IMR-90 (cell line): Measurements from ENCODE around the gene SDF2L1. TPM values are rescaled to one million over a fixed set of nuclear protein-coding genes. Genes with fewer than 3 reads are reported as not detected.

Experiments used
- ATAC-seq: fragments of 200-7000 bp; cut with Tn5 transposase; 2 replicates; pipeline ENCODE4 v1.9.1; 2020; ENCODE audit warnings: low read depth, mild to moderate bottlenecking, moderate library complexity
- BruUV-seq: library from RNA; stranded (reverse); fragments of 400-500 nt; replicated peaks from 2 replicates; lab custom pipeline; 2021; lab: Mats Ljungman, UMichigan
- CTCF ChIA-PET: fragments of 300-600 bp; formaldehyde crosslinking; extraction: SDS; loops from one replicate; lab custom pipeline; 2021; ENCODE audit warnings: antibody characterized with exemption; lab: Yijun Ruan, JAX
- POLR2A ChIA-PET: fragments of 300-600 bp; sonication (Branson Sonifier 250); formaldehyde crosslinking; loops from one replicate; lab custom pipeline; 2022; ENCODE audit warnings: antibody characterized with exemption; ENCODE audit not compliant: unreplicated experiment; lab: Charles Lee
- DNase-seq: peaks from one replicate; pipeline ENCODE4 v3.0.0; 2013
- H2AFZ ChIP-seq: replicated peaks from 2 replicates; pipeline ENCODE3; 2013; ENCODE audit warnings: low read length, mild to moderate bottlenecking; ENCODE audit not compliant: poor library complexity
- H2AK5ac ChIP-seq: 2 replicates; pipeline ENCODE4 v1.6.1; 2013; ENCODE audit warnings: low read depth, low read length, inconsistent platforms
- H2AK9ac ChIP-seq: replicated peaks from 2 replicates; pipeline ENCODE3; 2013; ENCODE audit warnings: mild to moderate bottlenecking, low read depth, low read length, moderate library complexity; ENCODE audit not compliant: poor library complexity
- H2BK120ac ChIP-seq: 2 replicates; pipeline ENCODE4 v1.6.1; 2013; ENCODE audit warnings: low read depth, low read length, inconsistent platforms
- H2BK15ac ChIP-seq: 3 replicates; pipeline ENCODE4 v1.6.1; 2013; ENCODE audit warnings: low read depth, low read length, inconsistent platforms
- H2BK20ac ChIP-seq: 2 replicates; pipeline ENCODE4 v1.6.1; 2013; ENCODE audit warnings: low read depth, mild to moderate bottlenecking, inconsistent platforms, low read length, moderate library complexity
- H2BK5ac ChIP-seq: 2 replicates; pipeline ENCODE4 v1.6.1; 2013; ENCODE audit warnings: mild to moderate bottlenecking, low read depth, low read length, inconsistent platforms; ENCODE audit not compliant: poor library complexity, severe bottlenecking
- H3K14ac ChIP-seq: replicated peaks from 2 replicates; pipeline ENCODE4 v1.6.1; 2013; ENCODE audit warnings: low read depth, low read length, inconsistent platforms
- H3K18ac ChIP-seq: 2 replicates; pipeline ENCODE4 v1.6.1; 2013; ENCODE audit warnings: low read depth, low read length, control low read depth
- H3K23ac ChIP-seq: 2 replicates; pipeline ENCODE4 v1.6.1; 2013; ENCODE audit warnings: low read depth, low read length, inconsistent platforms
- H3K27ac ChIP-seq: 2 replicates; pipeline ENCODE4 v1.5.1; 2013; ENCODE audit warnings: mild to moderate bottlenecking, control low read depth, low read length; ENCODE audit not compliant: insufficient read depth
- H3K27me3 ChIP-seq: 2 replicates; pipeline ENCODE4 v1.6.1; 2013; ENCODE audit warnings: low read length; ENCODE audit not compliant: control insufficient read depth, insufficient read depth
- H3K36me3 ChIP-seq: 2 replicates; pipeline ENCODE4 v1.6.1; 2013; ENCODE audit warnings: low read length, mixed read lengths; ENCODE audit not compliant: control insufficient read depth, insufficient read depth
- H3K4ac ChIP-seq: 2 replicates; pipeline ENCODE4 v1.6.1; 2013; ENCODE audit warnings: low read depth, low read length, inconsistent platforms
- H3K4me1 ChIP-seq: 2 replicates; pipeline ENCODE4 v1.6.1; 2013; ENCODE audit warnings: low read length, mixed read lengths; ENCODE audit not compliant: control insufficient read depth, insufficient read depth
- H3K4me2 ChIP-seq: 2 replicates; pipeline ENCODE4 v1.6.1; 2013; ENCODE audit warnings: low read depth, mild to moderate bottlenecking, control low read depth, low read length, moderate library complexity
- H3K4me3 ChIP-seq: 2 replicates; pipeline ENCODE4 v1.5.1; 2013; ENCODE audit warnings: low read depth, mild to moderate bottlenecking, control low read depth, low read length, moderate library complexity; ENCODE audit not compliant: insufficient read depth
- H3K56ac ChIP-seq: 2 replicates; pipeline ENCODE4 v1.6.1; 2013; ENCODE audit warnings: low read length, inconsistent platforms; ENCODE audit not compliant: insufficient read depth; ENCODE audit errors: extremely low read depth
- H3K79me1 ChIP-seq, 2 experiments: 2 replicates each; pipeline ENCODE4 v1.6.1; 2013; ENCODE audit warnings: low read length in 2 of 2, inconsistent platforms in 1 of 2, low read depth in 1 of 2
- H3K9ac ChIP-seq: 2 replicates; pipeline ENCODE4 v1.6.1; 2013; ENCODE audit warnings: low read depth, low read length, control low read depth
- H3K9me1 ChIP-seq: 2 replicates; pipeline ENCODE4 v1.6.1; 2013; ENCODE audit warnings: low read length, inconsistent platforms; ENCODE audit not compliant: insufficient read depth
- H3K9me3 ChIP-seq: 2 replicates; pipeline ENCODE4 v1.6.1; 2013; ENCODE audit warnings: low read length; ENCODE audit not compliant: control insufficient read depth, insufficient read depth
- H4K20me1 ChIP-seq: 2 replicates; pipeline ENCODE4 v1.6.1; 2013; ENCODE audit warnings: low read length, inconsistent platforms; ENCODE audit not compliant: insufficient read depth
- H4K5ac ChIP-seq: 2 replicates; pipeline ENCODE4 v1.6.1; 2013; ENCODE audit warnings: mild to moderate bottlenecking, low read depth, low read length, control low read depth
- H4K8ac ChIP-seq, 2 experiments: 2 replicates each; pipeline ENCODE4 v1.6.1; 2013; ENCODE audit warnings: low read depth in 2 of 2, low read length in 2 of 2, control low read depth in 1 of 2, inconsistent platforms in 1 of 2
- H4K91ac ChIP-seq: 2 replicates; pipeline ENCODE4 v1.6.1; 2013; ENCODE audit warnings: low read depth, low read length, inconsistent platforms; ENCODE audit not compliant: insufficient read depth
- BHLHE40 ChIP-seq: fragments of 150-350 bp; IDR thresholded peaks from 2 replicates; pipeline ENCODE4 v1.6.1; 2016; ENCODE audit warnings: mild to moderate bottlenecking, low read depth, low read length
- CEBPB ChIP-seq: IDR thresholded peaks from 2 replicates; pipeline ENCODE4 v1.6.1; 2012; ENCODE audit warnings: low read depth, low read length, improper control_type of control experiment
- CHD1 ChIP-seq: IDR thresholded peaks from 2 replicates; pipeline ENCODE4 v1.6.1; 2012; ENCODE audit warnings: low read depth, low read length, improper control_type of control experiment
- FOS ChIP-seq: fragments of 150-350 bp; IDR thresholded peaks from 2 replicates; pipeline ENCODE4 v1.6.1; 2016; ENCODE audit warnings: low read depth, low read length
- MAFK ChIP-seq: IDR thresholded peaks from 2 replicates; pipeline ENCODE4 v1.6.1; 2012; ENCODE audit warnings: low read depth, low read length, improper control_type of control experiment
- MAZ ChIP-seq: IDR thresholded peaks from 2 replicates; pipeline ENCODE4 v1.6.1; 2012; ENCODE audit warnings: low read depth, mild to moderate bottlenecking, low read length, improper control_type of control experiment, moderate library complexity, borderline replicate concordance
- MXI1 ChIP-seq: IDR thresholded peaks from 2 replicates; pipeline ENCODE4 v1.6.1; 2012; ENCODE audit warnings: low read depth, mild to moderate bottlenecking, low read length, moderate library complexity, borderline replicate concordance
- NFE2L2 ChIP-seq: fragments of 150-350 bp; IDR thresholded peaks from 2 replicates; pipeline ENCODE4 v1.6.1; 2016; ENCODE audit warnings: low read depth, mild to moderate bottlenecking, low read length
- RAD21 ChIP-seq: IDR thresholded peaks from 2 replicates; pipeline ENCODE4 v1.6.1; 2012; ENCODE audit warnings: low read length, improper control_type of control experiment
- RCOR1 ChIP-seq: IDR thresholded peaks from 2 replicates; pipeline ENCODE4 v1.6.1; 2012; ENCODE audit warnings: mild to moderate bottlenecking, low read length, improper control_type of control experiment; ENCODE audit not compliant: insufficient replicate concordance
- RFX5 ChIP-seq: IDR thresholded peaks from 2 replicates; pipeline ENCODE4 v1.8.0; 2012; ENCODE audit warnings: low read depth, mild to moderate bottlenecking, low read length, moderate library complexity
- SMC3 ChIP-seq: fragments of 150-350 bp; IDR thresholded peaks from 2 replicates; pipeline ENCODE4 v1.6.1; 2016; ENCODE audit warnings: low read depth, mild to moderate bottlenecking, antibody characterized with exemption, low read length, moderate library complexity
- WGBS, 2 experiments: methylation state at CpG; one replicate each; pipeline versions ENCODE4 v1.1.5 to v1.1.7; 2013; ENCODE audit warnings: missing lambda C conversion rate in 2 of 2; ENCODE audit not compliant: insufficient read length in 1 of 2; ENCODE audit errors: extremely low coverage in 2 of 2; 5-methylcytosine and 5-hydroxymethylcytosine counted together
- dilution Hi-C: fragments of 300-500 bp; cut with HindIII; formaldehyde crosslinking; loops from one replicate; pipeline ENCODE4 v1.14.3; 2018; ENCODE audit warnings: low sequenced_read_pairs; ENCODE audit not compliant: unreplicated experiment
- in situ Hi-C: fragments of 300-500 bp; cut with MboI; formaldehyde crosslinking; loops from 3 replicates; pipeline ENCODE4 v1.14.3; 2019; ENCODE audit warnings: low sequenced_read_pairs, inconsistent platforms, mixed read lengths
- intact Hi-C: fragments of 100-400 bp; cut with micrococcal nuclease; formaldehyde crosslinking; loops from 2 replicates; pipeline ENCODE4 v1.10.0; 2022
- polyA plus RNA-seq, 3 experiments: library from polyadenylated mRNA; depleted of rRNA; stranded (reverse); fragments of >200 nt; gene quantifications; 2 replicates each; pipeline ENCODE4 v1.2.3, GENCODE V29; 2012; ENCODE audit warnings: low replicate concordance in 1 of 3
- total RNA-seq: library from RNA; depleted of rRNA; stranded (reverse); fragments of >200 nt; gene quantifications from 2 replicates; pipeline ENCODE4 v1.2.3, GENCODE V29; 2012
- TF ChIP-seq, protein P1 (sequence below): fragments of 150-350 bp; IDR thresholded peaks from 2 replicates; pipeline ENCODE4 v1.6.1; 2017; ENCODE audit warnings: mild to moderate bottlenecking, antibody characterized with exemption, low read length, low read depth
- TF ChIP-seq, protein P2 (sequence below): conservative IDR thresholded peaks from 2 replicates; pipeline ENCODE4 v1.5.1; 2012; ENCODE audit warnings: mild to moderate bottlenecking, low read depth, low read length, improper control_type of control experiment

The SDF2L1 gene
- total and polyA plus RNA-seq, 2 of the 4 experiments (the other 2 are of a cell fraction), result 18.8 to 51.1 TPM

DNA sequence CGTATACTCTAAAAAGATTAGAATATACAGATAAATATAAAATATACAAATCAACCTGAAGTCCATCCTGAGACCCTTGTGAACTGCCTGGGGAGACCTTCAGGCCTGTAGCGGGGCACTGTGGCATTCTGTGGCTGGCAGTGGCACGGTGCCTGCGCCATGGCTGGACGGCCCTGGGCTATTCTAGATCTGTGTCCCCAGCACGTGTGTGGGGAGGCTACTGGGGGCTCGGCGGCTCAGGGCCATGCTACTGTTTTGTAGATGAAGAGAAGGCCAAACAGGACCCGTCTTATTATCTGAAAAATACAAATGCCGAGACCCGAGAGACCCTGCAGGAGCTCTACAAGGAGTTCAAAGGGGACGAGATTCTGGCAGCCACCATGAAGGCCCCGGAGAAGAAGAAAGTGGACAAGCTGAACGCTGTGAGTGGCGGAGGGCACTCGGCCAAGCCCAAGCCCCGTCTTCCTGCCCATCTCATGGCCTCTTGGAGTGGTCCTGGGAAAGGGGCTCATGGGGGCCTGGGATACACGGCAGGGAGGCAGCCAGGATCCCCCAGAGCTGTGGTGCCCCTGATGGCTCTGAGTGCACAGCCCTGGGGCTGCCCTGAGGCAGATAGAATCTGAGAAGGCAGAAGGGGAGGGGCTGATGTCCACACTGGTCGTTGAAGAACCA, 42.5 kb downstream of the SDF2L1 start:
- Histone ChIP-seq H2AFZ (no peak overlapping the region), H3K9ac (no peak overlapping the region), H3K79me1 (no peaks in the 10 kb centered on the region), H4K8ac (no peak overlapping the region), H4K5ac (no peak overlapping the region), H4K20me1 (no peaks in the 10 kb centered on the region), H3K4ac (no peak overlapping the region), H2BK20ac (no peak overlapping the region), H2BK15ac (no peak overlapping the region), H2BK5ac (no peak overlapping the region), H2AK9ac (no peak overlapping the region), H3K23ac (no peak overlapping the region), H3K4me1 (no peaks in the 10 kb centered on the region), H3K14ac (no peak overlapping the region), H3K9me1 (peaks cover 2% of the 10 kb centered on the region; the same call in 1 of the 2 replicates), H3K27ac (no peak overlapping the region), H3K56ac (no peak overlapping the region), H2BK120ac (no peak overlapping the region), H4K91ac (no peak overlapping the region), H3K27me3 (no peaks in the 10 kb centered on the region), H3K4me3 (no peak overlapping the region), H3K18ac (no peak overlapping the region), H3K36me3 (peaks cover 63% of the 10 kb centered on the region), H3K4me2 (no peak overlapping the region), H3K9me3 (no peaks in the 10 kb centered on the region), H2AK5ac (no peak overlapping the region)
- intact Hi-C loops (no loop called here), in situ Hi-C loops (no loop called here), dilution Hi-C loops (no loop called here)
- DNase-seq (no peak), ATAC-seq (no peak)
- TF ChIP-seq, protein P1, sequence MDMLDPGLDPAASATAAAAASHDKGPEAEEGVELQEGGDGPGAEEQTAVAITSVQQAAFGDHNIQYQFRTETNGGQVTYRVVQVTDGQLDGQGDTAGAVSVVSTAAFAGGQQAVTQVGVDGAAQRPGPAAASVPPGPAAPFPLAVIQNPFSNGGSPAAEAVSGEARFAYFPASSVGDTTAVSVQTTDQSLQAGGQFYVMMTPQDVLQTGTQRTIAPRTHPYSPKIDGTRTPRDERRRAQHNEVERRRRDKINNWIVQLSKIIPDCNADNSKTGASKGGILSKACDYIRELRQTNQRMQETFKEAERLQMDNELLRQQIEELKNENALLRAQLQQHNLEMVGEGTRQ, result no peak
- no peak for TF ChIP-seq SMC3
- TF ChIP-seq CHD1, result no peak
- no peak for TF ChIP-seq MXI1
- TF ChIP-seq MAFK, result no peak
- no peak for TF ChIP-seq RFX5
- TF ChIP-seq, protein P2, sequence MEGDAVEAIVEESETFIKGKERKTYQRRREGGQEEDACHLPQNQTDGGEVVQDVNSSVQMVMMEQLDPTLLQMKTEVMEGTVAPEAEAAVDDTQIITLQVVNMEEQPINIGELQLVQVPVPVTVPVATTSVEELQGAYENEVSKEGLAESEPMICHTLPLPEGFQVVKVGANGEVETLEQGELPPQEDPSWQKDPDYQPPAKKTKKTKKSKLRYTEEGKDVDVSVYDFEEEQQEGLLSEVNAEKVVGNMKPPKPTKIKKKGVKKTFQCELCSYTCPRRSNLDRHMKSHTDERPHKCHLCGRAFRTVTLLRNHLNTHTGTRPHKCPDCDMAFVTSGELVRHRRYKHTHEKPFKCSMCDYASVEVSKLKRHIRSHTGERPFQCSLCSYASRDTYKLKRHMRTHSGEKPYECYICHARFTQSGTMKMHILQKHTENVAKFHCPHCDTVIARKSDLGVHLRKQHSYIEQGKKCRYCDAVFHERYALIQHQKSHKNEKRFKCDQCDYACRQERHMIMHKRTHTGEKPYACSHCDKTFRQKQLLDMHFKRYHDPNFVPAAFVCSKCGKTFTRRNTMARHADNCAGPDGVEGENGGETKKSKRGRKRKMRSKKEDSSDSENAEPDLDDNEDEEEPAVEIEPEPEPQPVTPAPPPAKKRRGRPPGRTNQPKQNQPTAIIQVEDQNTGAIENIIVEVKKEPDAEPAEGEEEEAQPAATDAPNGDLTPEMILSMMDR, result no peak
- no peak for TF ChIP-seq RAD21
- no peak for TF ChIP-seq MAZ
- TF ChIP-seq BHLHE40, result no peak
- TF ChIP-seq FOS, result no peak
- TF ChIP-seq CEBPB, result no peak
- TF ChIP-seq NFE2L2, result no peak
- TF ChIP-seq RCOR1, result no peak
- no TSS peak for BruUV-seq
- 93% methylated on average over 13 of the region's 19 CpGs; no CpG with 5 or more reads in 1 of the 2 experiments for WGBS, 2 experiments
- ChIA-PET CTCF (no interaction called here), POLR2A (no interaction called here)
